Uterus (tissue), 4 donors: Measurements from ENCODE around the gene CLEC4C. TPM values are rescaled to one million over a fixed set of nuclear protein-coding genes. Genes with fewer than 3 reads are reported as not detected.

Experiments used
- DNase-seq, 2 donors: peaks; one replicate each; pipeline ENCODE4 v3.0.0-alpha.2; 2019 to 2020
- H3K27ac ChIP-seq, 2 donors: fragments of 200-600 bp; sonication (generic); 1 replicate in 1 of 2; 2 replicates in 1 of 2; pipeline ENCODE4 v1.5.1; 2016 to 2018
- H3K27me3 ChIP-seq, 2 donors: fragments of 200-600 bp; sonication (generic); one replicate each; pipeline ENCODE4 v1.5.1; 2018 to 2019; ENCODE audit warnings: control low read depth in 1 of 2
- H3K36me3 ChIP-seq, 2 donors: fragments of 200-600 bp; sonication (generic); one replicate each; pipeline ENCODE4 v1.5.1; 2019; ENCODE audit warnings: control low read depth in 1 of 2
- H3K4me1 ChIP-seq, 2 donors: fragments of 200-600 bp; sonication (generic); one replicate each; pipeline ENCODE4 v1.5.1; 2018 to 2019; ENCODE audit warnings: control low read depth in 1 of 2
- H3K4me3 ChIP-seq, 2 donors: fragments of 200-600 bp; sonication (generic); 1 replicate in 1 of 2; 2 replicates in 1 of 2; pipeline ENCODE4 v1.5.1; 2018 to 2019; ENCODE audit warnings: mild to moderate bottlenecking in 1 of 2
- H3K9me3 ChIP-seq, 2 donors: fragments of 200-600 bp; sonication (generic); one replicate each; pipeline ENCODE4 v1.5.1; 2019; ENCODE audit warnings: control low read depth in 1 of 2
- CTCF ChIP-seq, 4 experiments: fragments of 200-600 bp in 2 of 4; fragments of 450-650 bp in 2 of 4; sonication (generic) in 2 of 4; IDR thresholded peaks; one replicate each; pipeline ENCODE4 v1.5.1; 2016 to 2019; ENCODE audit warnings: antibody characterized with exemption in 4 of 4, mild to moderate bottlenecking in 2 of 4, moderate library complexity in 1 of 4
- POLR2A ChIP-seq, 2 donors: fragments of 450-650 bp; IDR thresholded peaks; one replicate each; pipeline ENCODE4 v1.6.1; 2016; ENCODE audit warnings: antibody characterized with exemption in 2 of 2, mild to moderate bottlenecking in 1 of 2, moderate library complexity in 1 of 2
- intact Hi-C: fragments of 100-400 bp; cut with DNase I; formaldehyde crosslinking; loops from one replicate; pipeline ENCODE4 v1.15.1; 2023; ENCODE audit warnings: low total_unique reads
- total RNA-seq, 4 donors: library from RNA; depleted of rRNA in 3 of 4; stranded (reverse); fragments of >200 nt in 3 of 4; gene quantifications; one replicate each; pipeline versions ENCODE4 v1.1.0 to v1.2.4, GENCODE V29; 2014 to 2023
- donor health status: DM: yes; HTN: yes; CAD: no.

Gene CLEC4C
- total RNA-seq, 4 donors from 2014 or later, result 0.62 TPM; not detected in 3

DNA sequence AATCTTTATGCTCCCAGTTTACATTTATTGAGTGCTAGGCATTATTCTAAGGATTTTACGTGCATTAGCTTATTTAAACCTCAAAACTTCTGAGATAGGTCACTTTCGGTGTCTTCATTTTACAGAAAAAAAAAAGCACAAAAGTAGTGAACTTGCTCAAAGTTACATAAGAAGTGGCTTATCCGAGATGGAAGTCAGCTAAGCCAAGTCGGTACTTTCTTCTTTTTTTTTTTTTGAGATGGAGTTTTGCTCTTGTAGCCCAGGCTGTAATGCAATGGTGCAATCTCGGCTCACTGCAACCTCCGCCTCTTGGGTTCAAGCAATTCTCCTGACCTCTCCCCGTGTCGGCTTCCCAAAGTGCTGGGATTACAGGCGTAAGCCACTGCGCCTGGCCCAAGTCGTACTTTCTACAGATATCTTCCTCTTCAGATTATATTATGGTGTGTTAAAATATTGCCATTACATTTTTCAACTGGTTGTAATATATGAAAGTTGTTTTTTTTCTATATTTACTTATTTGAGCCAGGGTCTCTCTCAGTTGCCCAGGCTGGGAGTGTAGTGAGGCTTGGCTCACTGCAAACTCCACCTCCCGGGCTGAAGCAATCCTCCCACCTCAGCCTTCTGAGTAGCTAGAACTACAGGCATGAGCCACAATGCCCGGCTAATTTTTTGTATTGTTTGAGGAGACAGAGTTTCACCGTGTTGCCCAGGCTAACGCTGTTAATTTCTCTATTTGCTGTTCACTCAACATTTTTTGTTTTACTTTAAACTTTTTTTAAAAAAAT, 27.0 kb downstream of the CLEC4C start:
- Histone ChIP-seq H3K27me3 (no peaks in the 10 kb centered on the region), H3K9me3 (no peaks in the 10 kb centered on the region), H3K4me3 (no peak overlapping the region), H3K27ac (no peak overlapping the region), H3K36me3 (no peaks in the 10 kb centered on the region), H3K4me1 (no peaks in the 10 kb centered on the region)
- no peak for TF ChIP-seq CTCF (IDR thresholded peaks at IDR 0.05)
- no peak for TF ChIP-seq POLR2A (IDR thresholded peaks at IDR 0.05)
- no peak for DNase-seq
- intact Hi-C loops, result no loop called here

- Histone ChIP-seq H3K27me3 (no peaks in the 10 kb centered on the region), H3K9me3 (no peaks in the 10 kb centered on the region), H3K27ac (no peak overlapping the region), H3K4me3 (no peak overlapping the region), H3K36me3 (no peaks in the 10 kb centered on the region), H3K4me1 (no peaks in the 10 kb centered on the region)
- no peak for DNase-seq
- TF ChIP-seq POLR2A (IDR thresholded peaks at IDR 0.05), result no peak
- no peak for TF ChIP-seq CTCF (IDR thresholded peaks at IDR 0.05)
- intact Hi-C loops, result no loop called here
These were observed 30.8 kb downstream of the CLEC4C start for GRCh38 chr12:7716381-7716780.

DNA sequence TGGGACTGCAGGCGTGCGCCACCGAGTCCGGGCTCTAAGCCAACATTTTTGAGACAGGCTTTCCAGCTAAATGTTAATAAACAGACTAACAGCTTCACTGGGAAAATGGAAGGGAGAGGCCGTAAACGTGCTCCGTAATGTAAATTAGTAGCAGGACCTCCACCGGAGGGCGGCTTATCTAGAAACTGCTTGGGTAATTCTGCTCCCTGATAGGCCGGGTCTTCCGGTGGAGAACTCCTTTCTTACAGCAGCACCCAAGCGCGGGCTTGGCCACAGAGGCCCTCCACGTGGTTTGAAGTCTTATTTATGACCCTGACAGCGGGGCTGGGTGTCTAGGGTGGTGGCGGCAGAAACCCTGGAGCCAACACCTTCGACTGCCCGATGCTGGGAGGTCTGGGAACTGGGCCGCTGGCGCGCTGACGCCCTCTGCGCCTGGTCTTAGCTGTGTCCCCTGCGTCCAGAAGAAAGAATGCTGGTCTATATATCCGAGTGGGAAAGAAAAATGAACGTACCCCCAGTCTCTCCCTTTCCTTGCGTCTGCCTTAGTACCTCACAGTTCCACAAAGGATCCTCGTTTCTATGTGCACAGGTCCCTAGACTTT, 34.2 kb downstream of the CLEC4C start:
- no peak for TF ChIP-seq POLR2A (IDR thresholded peaks at IDR 0.05)
- no peak for TF ChIP-seq CTCF (IDR thresholded peaks at IDR 0.05)
- Histone ChIP-seq H3K4me3 (no peak overlapping the region), H3K4me1 (no peaks in the 10 kb centered on the region), H3K36me3 (no peaks in the 10 kb centered on the region), H3K27ac (no peak overlapping the region), H3K9me3 (no peaks in the 10 kb centered on the region), H3K27me3 (no peaks in the 10 kb centered on the region)
- no peak for DNase-seq
- intact Hi-C loops, result no loop called here

DNA sequence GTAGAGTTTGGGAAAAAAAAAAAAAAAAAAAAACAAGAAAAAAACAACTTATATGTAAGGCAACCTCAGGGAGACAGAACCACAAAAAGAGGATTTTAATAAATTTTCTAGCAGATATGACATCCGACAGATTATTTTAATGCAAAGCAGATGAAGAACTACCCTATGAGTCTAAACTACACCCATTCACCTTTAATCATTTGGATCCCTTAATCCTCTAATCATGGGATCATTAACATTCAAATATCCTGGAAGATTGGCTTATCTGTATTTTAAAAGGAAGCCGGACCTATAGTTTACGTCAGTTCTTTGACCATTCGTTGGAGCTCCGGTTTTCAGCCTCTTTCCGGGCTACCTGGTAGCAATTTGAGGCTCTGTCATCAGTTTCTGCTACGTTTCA, 36.0 kb downstream of the CLEC4C start, which contains the start of gene DPPA3:
TSS of gene DPPA3 (plus strand) at position 301 of the 400 bp plus-strand sequence. CDS start 138 bp downstream, outside the sequence.
- H3K4me1 ChIP-seq, result no peaks in the 10 kb centered on the region
- H3K9me3 ChIP-seq, result no peaks in the 10 kb centered on the region
- no peak for TF ChIP-seq CTCF (IDR thresholded peaks at IDR 0.05)
- TF ChIP-seq POLR2A (IDR thresholded peaks at IDR 0.05), result no peak
- DNase-seq, result no peak
- no peak within 1 kb of the TSS for H3K4me3 ChIP-seq
- intact Hi-C loops, result no loop called here
- no peaks in the 10 kb centered on the region for H3K27me3 ChIP-seq
- no peak within 1 kb of the TSS for H3K27ac ChIP-seq
- H3K36me3 ChIP-seq, result no peaks in the 10 kb centered on the region

GRCh38 chr12:7709969-7710675, 37.1 kb downstream of the CLEC4C start:
- Histone ChIP-seq H3K27me3 (no peaks in the 10 kb centered on the region), H3K9me3 (no peaks in the 10 kb centered on the region), H3K36me3 (no peaks in the 10 kb centered on the region), H3K4me1 (no peaks in the 10 kb centered on the region), H3K27ac (no peak overlapping the region), H3K4me3 (no peak overlapping the region)
- no peak for TF ChIP-seq POLR2A (IDR thresholded peaks at IDR 0.05)
- TF ChIP-seq CTCF (IDR thresholded peaks at IDR 0.05), result no peak
- DNase-seq, result no peak
- intact Hi-C loops, result no loop called here
